Endothelial cell of umbilical vein (primary cell): ENCODE measurements around the gene VSIG1. TPM values are rescaled to one million over a fixed set of nuclear protein-coding genes. Genes with fewer than 3 reads are reported as not detected.

Experiments
- BruUV-seq: library from RNA; stranded (reverse); fragments of 400-500 nt; replicated peaks from 2 replicates; lab custom pipeline; 2021; lab: Mats Ljungman, UMichigan
- CTCF ChIA-PET: fragments of 300-600, 350-600 bp; sonication (Branson Sonifier 250); formaldehyde crosslinking; loops from one replicate; lab custom pipeline; 2021; ENCODE audit warnings: antibody characterized with exemption, inconsistent platforms; lab: Charles Lee
- POLR2A ChIA-PET: fragments of 300-600, 350-600 bp; sonication (Branson Sonifier 250); formaldehyde crosslinking; loops from one replicate; lab custom pipeline; 2021; ENCODE audit warnings: antibody characterized with exemption, inconsistent platforms; lab: Charles Lee
- DNase-seq: peaks from one replicate; pipeline ENCODE4 v3.0.0-alpha.2; 2011; ENCODE audit warnings: low read depth, low spot score
- FAIRE-seq: peaks from 2 replicates; lab custom pipeline; 2011; peaks lifted over from hg19 to GRCh38; lab: Jason Lieb, UNC
- H2AFZ ChIP-seq: 2 replicates; pipeline ENCODE4 v1.6.0; 2012; ENCODE audit warnings: low read depth, low read length, control low read depth, inconsistent platforms
- H3K27ac ChIP-seq: 2 replicates; pipeline ENCODE4 v1.5.1; 2011; ENCODE audit warnings: low read depth, mild to moderate bottlenecking, control low read depth, low read length, moderate library complexity; ENCODE audit not compliant: insufficient read depth
- H3K27me3 ChIP-seq, 2 experiments: 2 replicates each; pipeline versions ENCODE4 v1.6.0 to v1.6.1; 2011; ENCODE audit warnings: low read length in 2 of 2, mixed read lengths in 1 of 2; ENCODE audit not compliant: control insufficient read depth in 2 of 2, insufficient read depth in 2 of 2
- H3K36me3 ChIP-seq, 2 experiments: 2 replicates in 1 of 2; 3 replicates in 1 of 2; pipeline ENCODE4 v1.5.1; 2011; ENCODE audit warnings: low read length in 2 of 2, mild to moderate bottlenecking in 1 of 2, moderate library complexity in 1 of 2; ENCODE audit not compliant: control insufficient read depth in 2 of 2, insufficient read depth in 2 of 2; ENCODE audit errors: extremely low read depth in 1 of 2
- H3K4me1 ChIP-seq: 3 replicates; pipeline ENCODE4 v1.5.1; 2011; ENCODE audit warnings: mild to moderate bottlenecking, low read length; ENCODE audit not compliant: control insufficient read depth, insufficient read depth; ENCODE audit errors: extremely low read depth
- H3K4me2 ChIP-seq: 2 replicates; pipeline ENCODE4 v1.6.1; 2011; ENCODE audit warnings: low read length, control low read depth, mixed read lengths; ENCODE audit not compliant: insufficient read depth
- H3K4me3 ChIP-seq, 3 experiments: fragments of 200-600 bp in 1 of 3; sonication (generic), shearing (Covaris generic) in 1 of 3; replicated peaks in 1 of 3; 2 replicates each; pipeline ENCODE4 v1.5.1; 2011 to 2016; ENCODE audit warnings: control low read depth in 3 of 3, low read length in 3 of 3, mild to moderate bottlenecking in 2 of 3, inconsistent platforms in 1 of 3, low read depth in 1 of 3, moderate library complexity in 1 of 3; ENCODE audit not compliant: insufficient read depth in 1 of 3
- H3K79me2 ChIP-seq: 2 replicates; pipeline ENCODE4 v1.6.0; 2012; ENCODE audit warnings: low read length, inconsistent platforms; ENCODE audit not compliant: control insufficient read depth, insufficient read depth
- H3K9ac ChIP-seq: replicated peaks from 2 replicates; pipeline ENCODE3; 2011; ENCODE audit warnings: low read length, control low read depth; ENCODE audit not compliant: insufficient read depth; ENCODE audit errors: extremely low read depth
- H3K9me1 ChIP-seq: replicated peaks from 3 replicates; pipeline ENCODE4 v1.6.0; 2011; ENCODE audit warnings: mild to moderate bottlenecking, low read length; ENCODE audit not compliant: control insufficient read depth, insufficient read depth; ENCODE audit errors: extremely low read depth
- H3K9me3 ChIP-seq: replicated peaks from 2 replicates; pipeline ENCODE4 v1.5.1; 2012; ENCODE audit warnings: low read length, inconsistent platforms; ENCODE audit not compliant: control insufficient read depth, insufficient read depth
- H4K20me1 ChIP-seq: replicated peaks from 2 replicates; pipeline ENCODE3; 2011; ENCODE audit warnings: mild to moderate bottlenecking, low read length; ENCODE audit not compliant: control insufficient read depth, insufficient read depth; ENCODE audit errors: extremely low read depth
- EZH2 ChIP-seq: IDR thresholded peaks from 2 replicates; pipeline ENCODE4 v1.6.1; 2012; ENCODE audit warnings: borderline replicate concordance, low read depth, mild to moderate bottlenecking, moderate library complexity, low read length, inconsistent platforms; ENCODE audit not compliant: severe bottlenecking
- GATA2 ChIP-seq: IDR thresholded peaks from 2 replicates; pipeline ENCODE4 v1.7.0; 2011; ENCODE audit warnings: low read depth, mild to moderate bottlenecking, moderate library complexity, mixed read lengths, low read length; ENCODE audit not compliant: insufficient read length, insufficient read depth
- JUN ChIP-seq: IDR thresholded peaks from 2 replicates; pipeline ENCODE4 v1.6.1; 2011; ENCODE audit warnings: borderline replicate concordance, low read depth; ENCODE audit not compliant: insufficient read length, insufficient read depth
- POLR2AphosphoS5 ChIP-seq: IDR thresholded peaks from 2 replicates; pipeline ENCODE4 v1.6.1; 2012; ENCODE audit warnings: low read depth, mild to moderate bottlenecking, control low read depth, low read length, moderate library complexity; ENCODE audit not compliant: insufficient read depth
- dilution Hi-C: fragments of 300-500 bp; cut with MboI; formaldehyde crosslinking; loops from one replicate; pipeline ENCODE4 v1.15.0; 2019; ENCODE audit warnings: low sequenced_read_pairs; ENCODE audit not compliant: extremely low pct_ligation_motif_present
- intact Hi-C: fragments of 100-400 bp; cut with micrococcal nuclease; formaldehyde crosslinking; loops from one replicate; pipeline ENCODE4 v1.10.0; 2022
- polyA plus RNA-seq, 4 experiments: library from polyadenylated mRNA; depleted of rRNA in 3 of 4; stranded (reverse) in 3 of 4; unstranded in 1 of 4; fragments of >200 nt; gene quantifications; 2 replicates each; pipeline versions ENCODE4 v1.2.1 to v1.2.3, GENCODE V29; 2011 to 2012; ENCODE audit warnings: missing spikeins in 1 of 4
- total RNA-seq: library from RNA; stranded (reverse); gene quantifications from 2 replicates; pipeline ENCODE4 v1.2.3, GENCODE V29; 2021
- TF ChIP-seq, protein P1 (sequence below), 2 donors: IDR thresholded peaks; 1 replicate in 1 of 2; 2 replicates in 1 of 2; pipeline ENCODE4 v1.5.1; 2011; ENCODE audit warnings: low read length in 2 of 2, mild to moderate bottlenecking in 2 of 2, moderate library complexity in 2 of 2, control low read depth in 1 of 2, inconsistent platforms in 1 of 2, low read depth in 1 of 2; ENCODE audit not compliant: insufficient read depth in 1 of 2; ENCODE audit errors: extremely low read depth in 1 of 2
- TF ChIP-seq, protein P2 (sequence below): IDR thresholded peaks from 2 replicates; pipeline ENCODE4 v1.6.1; 2011; ENCODE audit not compliant: insufficient read depth, insufficient read length

VSIG1 gene
- total and polyA plus RNA-seq, 2 donors (not counting 3 experiments of a cell fraction or from before 2014, with no cell fraction given) = 1.5 to 2.1 TPM

DNA sequence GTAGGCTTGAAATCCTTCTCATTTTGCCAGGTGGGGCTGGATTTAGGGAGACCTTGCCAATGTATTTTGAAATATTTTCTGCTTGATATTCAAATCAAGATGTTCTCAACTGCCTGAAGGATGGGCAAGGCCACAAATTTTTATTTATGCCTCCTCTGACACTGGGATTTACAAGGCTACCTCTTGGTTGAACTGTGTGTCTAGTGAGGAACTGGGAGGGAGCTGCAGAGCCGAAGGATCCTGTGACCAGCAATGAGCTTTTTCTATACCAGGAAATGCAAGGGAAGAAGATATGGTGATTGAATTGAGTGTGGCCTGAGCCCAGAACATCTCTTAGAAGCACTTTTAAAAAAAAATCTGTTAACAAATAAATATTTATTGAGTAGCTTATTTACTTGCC lies 14.9 kb downstream of the VSIG1 start:
- BruUV-seq = no TSS peak
- POLR2A ChIA-PET = no interaction called here
- Histone ChIP-seq H3K4me2 (no peak overlapping the region), H2AFZ (no peak overlapping the region), H3K4me3 (no peak overlapping the region), H3K4me1 (no peaks in the 10 kb centered on the region), H4K20me1 (no peaks in the 10 kb centered on the region), H3K9me3 (no peaks in the 10 kb centered on the region), H3K79me2 (no peaks in the 10 kb centered on the region), H3K27me3 (no peaks in the 10 kb centered on the region), H3K9me1 (no peaks in the 10 kb centered on the region), H3K27ac (no peak overlapping the region), H3K36me3 (no peaks in the 10 kb centered on the region), H3K9ac (no peak overlapping the region)
- dilution Hi-C loops (no loop called here), intact Hi-C loops (no loop called here)
- TF ChIP-seq GATA2 = no peak
- TF ChIP-seq POLR2AphosphoS5 = no peak
- TF ChIP-seq JUN = no peak
- no peak for TF ChIP-seq EZH2
- TF ChIP-seq, protein P1, sequence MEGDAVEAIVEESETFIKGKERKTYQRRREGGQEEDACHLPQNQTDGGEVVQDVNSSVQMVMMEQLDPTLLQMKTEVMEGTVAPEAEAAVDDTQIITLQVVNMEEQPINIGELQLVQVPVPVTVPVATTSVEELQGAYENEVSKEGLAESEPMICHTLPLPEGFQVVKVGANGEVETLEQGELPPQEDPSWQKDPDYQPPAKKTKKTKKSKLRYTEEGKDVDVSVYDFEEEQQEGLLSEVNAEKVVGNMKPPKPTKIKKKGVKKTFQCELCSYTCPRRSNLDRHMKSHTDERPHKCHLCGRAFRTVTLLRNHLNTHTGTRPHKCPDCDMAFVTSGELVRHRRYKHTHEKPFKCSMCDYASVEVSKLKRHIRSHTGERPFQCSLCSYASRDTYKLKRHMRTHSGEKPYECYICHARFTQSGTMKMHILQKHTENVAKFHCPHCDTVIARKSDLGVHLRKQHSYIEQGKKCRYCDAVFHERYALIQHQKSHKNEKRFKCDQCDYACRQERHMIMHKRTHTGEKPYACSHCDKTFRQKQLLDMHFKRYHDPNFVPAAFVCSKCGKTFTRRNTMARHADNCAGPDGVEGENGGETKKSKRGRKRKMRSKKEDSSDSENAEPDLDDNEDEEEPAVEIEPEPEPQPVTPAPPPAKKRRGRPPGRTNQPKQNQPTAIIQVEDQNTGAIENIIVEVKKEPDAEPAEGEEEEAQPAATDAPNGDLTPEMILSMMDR (IDR thresholded peaks at IDR 0.05; ENCODE audit: extremely low read depth in 1 of 2, insufficient read depth in 1 of 2, low read depth in 1 of 2, low read length in 2 of 2) = no peak
- TF ChIP-seq, protein P2, sequence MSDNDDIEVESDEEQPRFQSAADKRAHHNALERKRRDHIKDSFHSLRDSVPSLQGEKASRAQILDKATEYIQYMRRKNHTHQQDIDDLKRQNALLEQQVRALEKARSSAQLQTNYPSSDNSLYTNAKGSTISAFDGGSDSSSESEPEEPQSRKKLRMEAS = no peak
- FAIRE-seq (peak; percentile 44), DNase-seq (no peak)
- CTCF ChIA-PET = interaction anchor here (0.8 to 2.5 kb wide), 4 partner anchors 11 to 80 kb away, joined by 3 to 12 read pairs (median 4); no protein-coding TSS in a partner anchor
